K562 (cell line): Measurements from ENCODE around the gene LCMT2. TPM values are rescaled to one million over a fixed set of nuclear protein-coding genes. Genes with fewer than 3 reads are reported as not detected.

ENCODE experiments used
- BRF2 ChIP-seq: IDR thresholded peaks from 3 replicates; pipeline ENCODE4 v1.6.1; 2011; ENCODE audit warnings: borderline replicate concordance, mild to moderate bottlenecking; ENCODE audit not compliant: insufficient read length, insufficient read depth
- DIDO1 ChIP-seq: fragments of 450-650 bp; IDR thresholded peaks from 2 replicates; pipeline ENCODE4 v1.6.1; 2016; ENCODE audit warnings: low read depth, missing biosample characterization, missing genetic modification characterization
- E2F3 ChIP-seq: fragments of 250-450 bp; sonication (Bioruptor Pico); IDR thresholded peaks from 2 replicates; pipeline ENCODE4 v1.4.0; 2020; ENCODE audit warnings: mild to moderate bottlenecking
- ETV5 ChIP-seq: sonication (generic); formaldehyde crosslinking; IDR thresholded peaks from 2 replicates; pipeline ENCODE4 v1.4.0; 2020; ENCODE audit warnings: low read depth, mild to moderate bottlenecking, missing genetic modification reagents
- EZH2 ChIP-seq: IDR thresholded peaks from 2 replicates; pipeline ENCODE4 v1.6.1; 2012; ENCODE audit warnings: low read depth, mild to moderate bottlenecking, inconsistent platforms, low read length, borderline replicate concordance
- HDAC2 ChIP-seq: fragments of 450-650 bp; IDR thresholded peaks from 2 replicates; pipeline ENCODE4 v1.6.1; 2016; ENCODE audit warnings: mild to moderate bottlenecking
- HDAC6 ChIP-seq: IDR thresholded peaks from 2 replicates; pipeline ENCODE4 v1.6.1; 2012; ENCODE audit warnings: low read depth, mild to moderate bottlenecking, control low read depth, inconsistent platforms, low read length, moderate library complexity
- LCOR ChIP-seq: sonication (generic); formaldehyde crosslinking; IDR thresholded peaks from 2 replicates; pipeline ENCODE4 v1.8.0; 2022; ENCODE audit warnings: mild to moderate bottlenecking, missing genetic modification reagents
- MYBL2 ChIP-seq, 2 experiments: fragments of 450-650 bp in 1 of 2; sonication (generic) in 1 of 2; formaldehyde crosslinking in 1 of 2; IDR thresholded peaks; 2 replicates each; pipeline versions ENCODE4 v1.6.1 to v1.8.1; 2017 to 2022; ENCODE audit warnings: borderline replicate concordance in 1 of 2, inconsistent platforms in 1 of 2, low read depth in 1 of 2, mild to moderate bottlenecking in 1 of 2, missing genetic modification reagents in 1 of 2, moderate library complexity in 1 of 2
- RBM25 ChIP-seq: fragments of 200-400 bp; formaldehyde crosslinking; IDR thresholded peaks from 2 replicates; pipeline ENCODE4 v1.6.1; 2018; ENCODE audit warnings: low read length, low read depth, moderate library complexity; ENCODE audit not compliant: severe bottlenecking
- SPI1 ChIP-seq: IDR thresholded peaks from 2 replicates; pipeline ENCODE4 v1.6.1; 2011; ENCODE audit warnings: low read depth, low read length, control low read depth, borderline replicate concordance
- TCF7 ChIP-seq: sonication (generic); IDR thresholded peaks from 2 replicates; pipeline ENCODE4 v1.6.1; 2016; ENCODE audit warnings: antibody characterized with exemption, borderline replicate concordance
- TSC22D4 ChIP-seq: fragments of 450-650 bp; IDR thresholded peaks from 2 replicates; pipeline ENCODE4 v1.6.1; 2016; ENCODE audit warnings: missing genetic modification characterization, missing biosample characterization, control low read depth
- ZC3H11A ChIP-seq: IDR thresholded peaks from 2 replicates; pipeline ENCODE4 v1.6.1; 2012; ENCODE audit warnings: low read depth, low read length, improper control_type of control experiment
- ZFP1 ChIP-seq: fragments of 450-650 bp; formaldehyde crosslinking; IDR thresholded peaks from 2 replicates; pipeline ENCODE4 v1.4.0; 2020; ENCODE audit warnings: mild to moderate bottlenecking, mixed read lengths
- ZNF124 ChIP-seq: sonication (generic); formaldehyde crosslinking; IDR thresholded peaks from 2 replicates; pipeline ENCODE4 v1.8.1; 2022; ENCODE audit warnings: missing genetic modification reagents
- ZNF253 ChIP-seq: fragments of 250-450 bp; sonication (Bioruptor Pico); conservative IDR thresholded peaks from 2 replicates; pipeline ENCODE4 v1.6.1; 2021; ENCODE audit warnings: mild to moderate bottlenecking
- ZNF384 ChIP-seq: IDR thresholded peaks from 2 replicates; pipeline ENCODE4 v1.6.1; 2012; ENCODE audit warnings: low read depth, low read length, improper control_type of control experiment
- polyA plus RNA-seq, 8 experiments: library from polyadenylated mRNA; depleted of rRNA in 4 of 8; stranded (reverse) in 5 of 8; unstranded in 3 of 8; fragments of >200 nt; fragmentation: Nextera tagmentation in 2 of 8; fragmentation: Illumina TruSeq in 1 of 8; extraction: Ambion mirVana in 2 of 8; extraction: Trizol in 1 of 8; gene quantifications; 2 replicates each; pipeline versions ENCODE4 v1.2.1 to v1.2.3, GENCODE V29; 2011 to 2014; ENCODE audit warnings: inconsistent platforms in 1 of 8, missing spikeins in 1 of 8
- total RNA-seq, 7 experiments: library from RNA; depleted of rRNA in 6 of 7; stranded (reverse); fragments of >200 nt in 6 of 7; fragmentation: Illumina TruSeq in 2 of 7; extraction: Trizol in 2 of 7; gene quantifications; 2 replicates each; pipeline versions ENCODE4 v1.2.1 to v1.2.3, GENCODE V29; 2011 to 2021; ENCODE audit warnings: low replicate concordance in 1 of 7
- TF ChIP-seq, protein P1 (sequence below): IDR thresholded peaks from 2 replicates; pipeline ENCODE4 v1.6.1; 2012; ENCODE audit warnings: low read depth, low read length, improper control_type of control experiment, borderline replicate concordance
- TF ChIP-seq, protein P2 (sequence below), 2 experiments: fragments of 450-650 bp in 1 of 2; sonication (generic) in 1 of 2; formaldehyde crosslinking in 1 of 2; IDR thresholded peaks in 1 of 2; conservative IDR thresholded peaks in 1 of 2; 2 replicates each; pipeline versions ENCODE4 v1.6.1 to v1.8.1; 2016 to 2023; ENCODE audit warnings: mild to moderate bottlenecking in 2 of 2, moderate library complexity in 2 of 2, inconsistent platforms in 1 of 2, missing genetic modification reagents in 1 of 2
- TF ChIP-seq, protein P3 (sequence below), 3 experiments: IDR thresholded peaks in 2 of 3; conservative IDR thresholded peaks in 1 of 3; 2 replicates each; pipeline ENCODE4 v1.5.1; 2011 to 2012; ENCODE audit warnings: low read length in 3 of 3, mild to moderate bottlenecking in 3 of 3, control low read depth in 2 of 3, improper control_type of control experiment in 1 of 3, inconsistent platforms in 1 of 3, low read depth in 1 of 3, mixed read lengths in 1 of 3, moderate library complexity in 1 of 3; ENCODE audit not compliant: insufficient read depth in 2 of 3

The LCMT2 gene
- total and polyA plus RNA-seq, 9 of the 15 experiments (the other 6 are each of a cell fraction or from before 2014, with no cell fraction given): 2.5 to 22.3 (median 15.2) TPM

DNA sequence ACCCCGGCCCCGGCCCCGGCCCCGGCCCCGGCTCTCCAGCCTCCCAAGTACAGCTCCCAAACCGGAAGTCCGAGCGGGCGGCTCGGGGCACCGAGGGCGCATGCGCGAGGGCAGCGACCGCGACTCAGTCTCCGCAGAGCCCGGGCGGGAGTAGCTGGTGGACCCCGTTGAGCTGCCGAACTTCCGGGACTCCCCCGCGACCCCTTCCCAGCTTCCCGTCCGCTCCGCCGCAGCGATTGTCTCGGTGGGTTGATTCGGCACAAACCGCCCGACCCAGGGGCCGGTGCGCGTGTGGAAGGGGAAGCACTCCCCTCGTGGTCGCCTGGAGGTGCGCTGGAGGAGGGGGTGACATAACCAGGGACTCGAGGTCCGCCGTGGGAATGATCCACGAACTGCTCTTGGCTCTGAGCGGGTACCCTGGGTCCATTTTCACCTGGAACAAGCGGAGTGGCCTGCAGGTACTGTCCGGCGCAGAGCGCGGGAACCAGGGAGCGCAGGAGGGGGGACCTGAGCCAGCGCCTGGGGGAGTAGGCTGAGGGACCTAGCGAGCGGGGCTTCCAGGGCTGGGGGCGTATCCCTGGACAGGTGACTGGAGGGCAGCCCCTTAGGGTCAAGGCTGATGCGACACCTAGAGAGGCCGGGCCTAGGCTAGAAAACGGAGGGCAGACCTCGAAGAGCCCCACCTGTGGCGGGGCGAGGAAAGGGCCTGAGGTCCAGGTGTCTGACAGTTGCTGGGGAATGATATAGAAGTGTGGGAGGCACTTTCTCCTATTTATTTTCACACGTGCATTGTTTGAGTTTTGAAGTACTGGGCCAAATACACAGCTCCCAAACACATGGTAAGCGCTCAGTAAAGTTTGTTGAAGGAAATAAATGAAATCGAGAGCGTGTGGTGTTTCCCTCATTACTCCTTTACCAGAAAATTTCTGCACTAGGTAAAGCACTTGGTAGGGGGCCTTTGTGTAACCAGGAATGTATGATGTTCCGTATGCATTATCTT, 40.9 kb upstream of the LCMT2 start, which contains the start of the genes TUBGCP4 and ZSCAN29 (continued):
- TF ChIP-seq, protein P1, sequence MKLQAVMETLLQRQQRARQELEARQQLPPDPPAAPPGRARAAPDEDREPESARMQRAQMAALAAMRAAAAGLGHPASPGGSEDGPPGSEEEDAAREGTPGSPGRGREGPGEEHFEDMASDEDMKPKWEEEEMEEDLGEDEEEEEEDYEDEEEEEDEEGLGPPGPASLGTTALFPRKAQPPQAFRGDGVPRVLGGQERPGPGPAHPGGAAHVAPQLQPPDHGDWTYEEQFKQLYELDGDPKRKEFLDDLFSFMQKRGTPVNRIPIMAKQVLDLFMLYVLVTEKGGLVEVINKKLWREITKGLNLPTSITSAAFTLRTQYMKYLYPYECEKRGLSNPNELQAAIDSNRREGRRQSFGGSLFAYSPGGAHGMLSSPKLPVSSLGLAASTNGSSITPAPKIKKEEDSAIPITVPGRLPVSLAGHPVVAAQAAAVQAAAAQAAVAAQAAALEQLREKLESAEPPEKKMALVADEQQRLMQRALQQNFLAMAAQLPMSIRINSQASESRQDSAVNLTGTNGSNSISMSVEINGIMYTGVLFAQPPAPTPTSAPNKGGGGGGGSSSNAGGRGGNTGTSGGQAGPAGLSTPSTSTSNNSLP: no peak
- TF ChIP-seq TCF7: no peak
- 0 out of 2 replicates have a peak, but pooled peaks have one; percentile 77 for TF ChIP-seq LCOR (CRISPR knock-in tag)
- TF ChIP-seq ZFP1 (CRISPR knock-in tag): no peak
- TF ChIP-seq, protein P2, sequence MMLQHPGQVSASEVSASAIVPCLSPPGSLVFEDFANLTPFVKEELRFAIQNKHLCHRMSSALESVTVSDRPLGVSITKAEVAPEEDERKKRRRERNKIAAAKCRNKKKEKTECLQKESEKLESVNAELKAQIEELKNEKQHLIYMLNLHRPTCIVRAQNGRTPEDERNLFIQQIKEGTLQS (IDR thresholded peaks at IDR 0.05): no peak
- TF ChIP-seq, protein P2 (CRISPR knock-in tag; conservative IDR thresholded peaks at IDR 0.05): no peak
- TF ChIP-seq, protein P3, sequence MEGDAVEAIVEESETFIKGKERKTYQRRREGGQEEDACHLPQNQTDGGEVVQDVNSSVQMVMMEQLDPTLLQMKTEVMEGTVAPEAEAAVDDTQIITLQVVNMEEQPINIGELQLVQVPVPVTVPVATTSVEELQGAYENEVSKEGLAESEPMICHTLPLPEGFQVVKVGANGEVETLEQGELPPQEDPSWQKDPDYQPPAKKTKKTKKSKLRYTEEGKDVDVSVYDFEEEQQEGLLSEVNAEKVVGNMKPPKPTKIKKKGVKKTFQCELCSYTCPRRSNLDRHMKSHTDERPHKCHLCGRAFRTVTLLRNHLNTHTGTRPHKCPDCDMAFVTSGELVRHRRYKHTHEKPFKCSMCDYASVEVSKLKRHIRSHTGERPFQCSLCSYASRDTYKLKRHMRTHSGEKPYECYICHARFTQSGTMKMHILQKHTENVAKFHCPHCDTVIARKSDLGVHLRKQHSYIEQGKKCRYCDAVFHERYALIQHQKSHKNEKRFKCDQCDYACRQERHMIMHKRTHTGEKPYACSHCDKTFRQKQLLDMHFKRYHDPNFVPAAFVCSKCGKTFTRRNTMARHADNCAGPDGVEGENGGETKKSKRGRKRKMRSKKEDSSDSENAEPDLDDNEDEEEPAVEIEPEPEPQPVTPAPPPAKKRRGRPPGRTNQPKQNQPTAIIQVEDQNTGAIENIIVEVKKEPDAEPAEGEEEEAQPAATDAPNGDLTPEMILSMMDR (IDR thresholded peaks at IDR 0.05 in 2 of 3, conservative IDR thresholded peaks at IDR 0.05 in 1 of 3; ENCODE audit: insufficient read depth in 2 of 3, low read depth in 1 of 3, low read length in 3 of 3): peak; percentile 66 to 72 (median 71)
- peak; percentile 69 for TF ChIP-seq E2F3 (CRISPR knock-in tag)
- TF ChIP-seq TSC22D4 (tag): no peak
- peak; percentile 78 for TF ChIP-seq HDAC2
- no peak for TF ChIP-seq RBM25
- no peak for TF ChIP-seq HDAC6
- 0 out of 2 replicates have a peak, but pooled peaks have one; percentile 65 for TF ChIP-seq ETV5 (CRISPR knock-in tag)
- no peak for TF ChIP-seq ZC3H11A
- no peak for TF ChIP-seq MYBL2 (IDR thresholded peaks at IDR 0.05; ENCODE audit: low read depth)
- no peak for TF ChIP-seq MYBL2 (CRISPR knock-in tag; IDR thresholded peaks at IDR 0.05; ENCODE audit: borderline replicate concordance)
- no peak for TF ChIP-seq SPI1
- no peak for TF ChIP-seq ZNF124 (CRISPR knock-in tag)
- no peak for TF ChIP-seq ZNF384
- TF ChIP-seq ZNF253: no peak
- no peak for TF ChIP-seq BRF2
- no peak for TF ChIP-seq DIDO1 (tag)
- TF ChIP-seq EZH2: no peak
